ENCODE data around the gene RXRA.
A peak's percentile ranks its signal among the peaks of the same experiment; 100 is the strongest.

GRCh38 chr9:134419684-134420076 lies 93.4 kb downstream of the RXRA start:
- peak; percentile 27 for TF ChIP-seq CTCF (conservative IDR thresholded peaks at IDR 0.05; ENCODE audit: low read depth, low read length)
- no peak for TF ChIP-seq RFX5 (IDR thresholded peaks at IDR 0.05; ENCODE audit: low read depth, low read length)
- no peak for TF ChIP-seq POLR2A (IDR thresholded peaks at IDR 0.05; ENCODE audit: low read depth, low read length)
- no peak for TF ChIP-seq MAZ (IDR thresholded peaks at IDR 0.05; ENCODE audit: borderline replicate concordance, low read depth, low read length)
- no peak for TF ChIP-seq USF2 (IDR thresholded peaks at IDR 0.05; ENCODE audit: low read depth, low read length)
- no peak for TF ChIP-seq MXI1 (IDR thresholded peaks at IDR 0.05; ENCODE audit: borderline replicate concordance, low read depth, low read length)
- TF ChIP-seq RCOR1 (IDR thresholded peaks at IDR 0.05; ENCODE audit: insufficient replicate concordance, low read length): no peak
